Liver (tissue), 9 donors: ENCODE measurements around the gene CELA2A. TPM values are rescaled to one million over a fixed set of nuclear protein-coding genes. Genes with fewer than 3 reads are reported as not detected.

Experiments
- DNase-seq: peaks from one replicate; pipeline ENCODE4 v3.0.0-alpha.2; 2017; ENCODE audit warnings: low spot score
- H3K27ac ChIP-seq, 2 donors: one replicate each; pipeline ENCODE4 v1.7.0; 2013; ENCODE audit warnings: inconsistent platforms in 2 of 2, low read length in 2 of 2, control low read depth in 1 of 2, low read depth in 1 of 2, mild to moderate bottlenecking in 1 of 2
- H3K27me3 ChIP-seq, 4 donors: one replicate each; pipeline versions ENCODE4 v1.6.1 to v1.7.0; 2013; ENCODE audit warnings: low read length in 3 of 4, inconsistent platforms in 1 of 4, mild to moderate bottlenecking in 1 of 4, moderate library complexity in 1 of 4; ENCODE audit not compliant: control insufficient read depth in 4 of 4, insufficient read depth in 4 of 4
- H3K36me3 ChIP-seq, 4 donors: one replicate each; pipeline versions ENCODE4 v1.6.1 to v1.7.0; 2013; ENCODE audit warnings: low read length in 3 of 4, mild to moderate bottlenecking in 3 of 4, low read depth in 1 of 4, moderate library complexity in 1 of 4; ENCODE audit not compliant: control insufficient read depth in 4 of 4, insufficient read depth in 3 of 4
- H3K4me1 ChIP-seq, 4 donors: one replicate each; pipeline versions ENCODE4 v1.6.1 to v1.7.0; 2013; ENCODE audit warnings: low read length in 3 of 4, mild to moderate bottlenecking in 3 of 4, moderate library complexity in 1 of 4; ENCODE audit not compliant: control insufficient read depth in 4 of 4, insufficient read depth in 4 of 4
- H3K4me3 ChIP-seq, 3 donors: one replicate each; pipeline versions ENCODE4 v1.6.1 to v1.7.0; 2013; ENCODE audit warnings: low read length in 3 of 3, control low read depth in 1 of 3, low read depth in 1 of 3, mild to moderate bottlenecking in 1 of 3
- H3K9ac ChIP-seq, 2 donors: one replicate each; pipeline ENCODE4 v1.7.0; 2013; ENCODE audit warnings: low read length in 2 of 2, mild to moderate bottlenecking in 2 of 2, moderate library complexity in 2 of 2, control low read depth in 1 of 2, low read depth in 1 of 2
- H3K9me3 ChIP-seq, 4 donors: one replicate each; pipeline versions ENCODE4 v1.6.1 to v1.7.0; 2013; ENCODE audit warnings: low read length in 3 of 4; ENCODE audit not compliant: control insufficient read depth in 4 of 4
- ATF3 ChIP-seq: IDR thresholded peaks from 2 replicates; pipeline ENCODE4 v1.6.1; 2016; ENCODE audit warnings: antibody characterized with exemption
- CTCF ChIP-seq: fragments of 150-350 bp; IDR thresholded peaks from 2 replicates; pipeline ENCODE4 v1.5.1; 2017; ENCODE audit warnings: improper control_type of control experiment, low read depth, low read length; ENCODE audit not compliant: missing input control
- EGR1 ChIP-seq, 2 donors: IDR thresholded peaks; 2 replicates each; pipeline ENCODE4 v1.6.1; 2016 to 2018; ENCODE audit warnings: antibody characterized with exemption in 2 of 2, low read depth in 2 of 2
- FOXA1 ChIP-seq: IDR thresholded peaks from 2 replicates; pipeline ENCODE4 v1.6.1; 2016; ENCODE audit warnings: antibody characterized with exemption
- FOXA2 ChIP-seq: IDR thresholded peaks from 2 replicates; pipeline ENCODE4 v1.6.1; 2016; ENCODE audit warnings: antibody characterized with exemption
- GABPA ChIP-seq, 2 donors: IDR thresholded peaks in 1 of 2; conservative IDR thresholded peaks in 1 of 2; 2 replicates each; pipeline ENCODE4 v1.6.1; 2016; ENCODE audit warnings: antibody characterized with exemption in 2 of 2, mild to moderate bottlenecking in 1 of 2, moderate library complexity in 1 of 2
- HNF4A ChIP-seq, 2 donors: conservative IDR thresholded peaks; 2 replicates each; pipeline ENCODE4 v1.6.1; 2016; ENCODE audit warnings: antibody characterized with exemption in 2 of 2, mild to moderate bottlenecking in 2 of 2
- HNF4G ChIP-seq: IDR thresholded peaks from 2 replicates; pipeline ENCODE4 v1.6.1; 2016; ENCODE audit warnings: antibody characterized with exemption
- MAX ChIP-seq: IDR thresholded peaks from 2 replicates; pipeline ENCODE4 v1.6.1; 2016; ENCODE audit warnings: antibody characterized with exemption
- NR2F2 ChIP-seq: IDR thresholded peaks from 2 replicates; pipeline ENCODE4 v1.6.1; 2016; ENCODE audit warnings: antibody characterized with exemption
- REST ChIP-seq: IDR thresholded peaks from 2 replicates; pipeline ENCODE4 v1.6.1; 2016; ENCODE audit warnings: antibody characterized with exemption, mild to moderate bottlenecking
- RXRA ChIP-seq, 2 donors: IDR thresholded peaks; 2 replicates each; pipeline ENCODE4 v1.6.1; 2017 to 2018; ENCODE audit warnings: antibody characterized with exemption in 2 of 2, mild to moderate bottlenecking in 1 of 2
- SP1 ChIP-seq: IDR thresholded peaks from 2 replicates; pipeline ENCODE4 v1.6.1; 2018; ENCODE audit warnings: antibody characterized with exemption, mild to moderate bottlenecking
- TAF1 ChIP-seq: conservative IDR thresholded peaks from 2 replicates; pipeline ENCODE4 v1.6.1; 2016; ENCODE audit warnings: antibody characterized with exemption, mild to moderate bottlenecking
- YY1 ChIP-seq: IDR thresholded peaks from 2 replicates; pipeline ENCODE4 v1.6.1; 2016; ENCODE audit warnings: antibody characterized with exemption, mild to moderate bottlenecking
- ZBTB33 ChIP-seq: IDR thresholded peaks from 2 replicates; pipeline ENCODE4 v1.6.1; 2016; ENCODE audit warnings: antibody characterized with exemption
- WGBS: extraction: QIAGEN DNeasy Blood & Tissue Kit; methylation state at CpG from one replicate; pipeline ENCODE4 v1.1.7; 2013; 5-methylcytosine and 5-hydroxymethylcytosine counted together
- polyA plus RNA-seq, 2 donors: library from polyadenylated mRNA; stranded (reverse) in 1 of 2; unstranded in 1 of 2; fragments of 200-250 nt in 1 of 2; fragments of >200 nt in 1 of 2; fragmentation: Nextera tagmentation in 1 of 2; extraction: Ambion mirVana in 1 of 2; gene quantifications; one replicate each; pipeline versions ENCODE4 v1.2.1 to v1.2.3, GENCODE V29; 2013 to 2015
- total RNA-seq, 2 donors: library from RNA; depleted of rRNA; stranded (reverse); fragments of >200 nt; gene quantifications; one replicate each; pipeline ENCODE4 v1.2.3, GENCODE V29; 2014
- donor health status: healthy.
- donor health status: healthy.
- donor health status: healthy.
- donor health status: healthy.
- donor health status: healthy.

Gene CELA2A
- total and polyA plus RNA-seq, 4 donors: not detected

GRCh38 chr1:15492596-15492995 is 36.1 kb downstream of the CELA2A start (continued):
- no peak for TF ChIP-seq ATF3

GRCh38 chr1:15493869-15494390 is 37.4 kb downstream of the CELA2A start:
- no peak for DNase-seq
- Histone ChIP-seq H3K9me3 (no peaks in the 10 kb centered on the region), H3K4me1 (no peaks in the 10 kb centered on the region), H3K27ac (no peak overlapping the region), H3K36me3 (peaks cover 3 to 21% (median 10%) of the 10 kb centered on the region in 4 donors), H3K4me3 (no peak overlapping the region), H3K27me3 (no peaks in the 10 kb centered on the region), H3K9ac (no peak overlapping the region)
- TF ChIP-seq HNF4G (no peak), NR2F2 (no peak)
- 99% methylated on average over 9 of the region's 9 CpGs for WGBS

- no peaks in the 10 kb centered on the region for H3K27me3 ChIP-seq
- H3K27ac ChIP-seq: no peak overlapping the region
- TF ChIP-seq TAF1 (no peak), FOXA1 (no peak), MAX (no peak), ZBTB33 (no peak), YY1 (no peak), REST (no peak), RXRA (IDR thresholded peaks at IDR 0.05) (no peak), HNF4A (conservative IDR thresholded peaks at IDR 0.05) (no peak), FOXA2 (no peak), GABPA (IDR thresholded peaks at IDR 0.05 in 1 of 2, conservative IDR thresholded peaks at IDR 0.05 in 1 of 2) (no peak), SP1 (no peak), EGR1 (IDR thresholded peaks at IDR 0.05; ENCODE audit: low read depth in 2 of 2) (no peak), CTCF (no peak)
- H3K4me3 ChIP-seq: no peak overlapping the region
- H3K36me3 ChIP-seq: peaks cover 3 to 27% (median 9%) of the 10 kb centered on the region in 4 donors
- no peaks in the 10 kb centered on the region for H3K9me3 ChIP-seq
- no peak for DNase-seq
- no peaks in the 10 kb centered on the region for H3K4me1 ChIP-seq
- 93% methylated on average over 19 of the region's 19 CpGs for WGBS
- no peak overlapping the region for H3K9ac ChIP-seq
Measured at GRCh38 chr1:15500184-15501178, 43.9 kb downstream of the CELA2A start.
